Lower lobe of right lung (tissue), 2 donors: Measurements from ENCODE around the gene BAHD1. TPM values are rescaled to one million over a fixed set of nuclear protein-coding genes. Genes with fewer than 3 reads are reported as not detected.

ENCODE experiments used
- ATAC-seq, 2 donors: fragments of 200-7000 bp; cut with Tn5 transposase; one replicate each; pipeline ENCODE4 v1.9.1; 2020 to 2022; ENCODE audit warnings: mild to moderate bottlenecking in 2 of 2, moderate library complexity in 2 of 2
- DNase-seq: peaks from one replicate; pipeline ENCODE4 v3.0.0-alpha.2; 2020
- H3K27ac ChIP-seq: fragments of 200-600 bp; one replicate; pipeline ENCODE4 v1.8.0; 2022
- H3K27me3 ChIP-seq: fragments of 200-600 bp; one replicate; pipeline ENCODE4 v1.8.0; 2022; ENCODE audit warnings: low read depth
- H3K36me3 ChIP-seq: fragments of 200-600 bp; one replicate; pipeline ENCODE4 v1.8.0; 2022; ENCODE audit warnings: mild to moderate bottlenecking
- H3K4me1 ChIP-seq: fragments of 200-600 bp; one replicate; pipeline ENCODE4 v1.8.0; 2022
- H3K4me3 ChIP-seq: fragments of 200-600 bp; one replicate; pipeline ENCODE4 v1.8.0; 2022; ENCODE audit warnings: mild to moderate bottlenecking
- H3K9me3 ChIP-seq: fragments of 200-600 bp; one replicate; pipeline ENCODE4 v1.8.0; 2022
- intact Hi-C: fragments of 100-400 bp; cut with DNase I; formaldehyde crosslinking; loops from one replicate; pipeline ENCODE4 v1.11.0; 2022
- total RNA-seq: library from RNA; stranded (reverse); fragmentation: NEBNext Ultra II Directional; extraction: Animal tissue kit (Norgen Biotek cat#: 25700); gene quantifications from one replicate; pipeline ENCODE4 v1.2.1, GENCODE V29; 2021
- TF ChIP-seq, protein P1 (sequence below): fragments of 200-600 bp; IDR thresholded peaks from one replicate; pipeline ENCODE4 v1.8.0; 2022; ENCODE audit warnings: antibody characterized with exemption, mild to moderate bottlenecking
- donor health status: DM: no; HTN: yes; CAD: no; lungs with severe emphysema.

Gene BAHD1
- total RNA-seq, 1 donor from 2014 or later = 23.9 TPM

DNA sequence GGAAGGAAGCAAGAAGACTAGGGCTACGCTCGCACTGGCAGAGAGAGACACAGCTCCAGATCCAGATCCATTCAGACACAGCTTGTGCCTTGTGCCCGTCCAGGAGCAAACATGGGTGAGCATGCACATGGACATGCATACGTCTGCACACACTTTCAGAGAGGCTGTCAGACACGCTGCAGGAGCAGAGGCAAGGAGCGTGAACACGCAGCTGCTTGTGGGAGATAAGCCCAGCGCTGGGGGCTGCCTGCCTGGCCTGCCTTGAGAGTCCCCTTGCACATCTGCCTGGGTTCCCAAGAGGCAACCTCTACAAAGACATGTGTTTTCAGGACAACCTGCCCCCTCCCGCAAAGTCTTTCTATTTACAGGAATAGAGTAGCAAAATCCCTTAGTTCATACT is 13.6 kb upstream of the BAHD1 start:
- ATAC-seq (no peak), DNase-seq (no peak)
- Histone ChIP-seq H3K4me3 (no peak overlapping the region), H3K36me3 (no peaks in the 10 kb centered on the region), H3K4me1 (no peaks in the 10 kb centered on the region), H3K27me3 (no peaks in the 10 kb centered on the region), H3K27ac (no peak overlapping the region), H3K9me3 (no peaks in the 10 kb centered on the region)
- intact Hi-C loops = no loop called here
- TF ChIP-seq, protein P1, sequence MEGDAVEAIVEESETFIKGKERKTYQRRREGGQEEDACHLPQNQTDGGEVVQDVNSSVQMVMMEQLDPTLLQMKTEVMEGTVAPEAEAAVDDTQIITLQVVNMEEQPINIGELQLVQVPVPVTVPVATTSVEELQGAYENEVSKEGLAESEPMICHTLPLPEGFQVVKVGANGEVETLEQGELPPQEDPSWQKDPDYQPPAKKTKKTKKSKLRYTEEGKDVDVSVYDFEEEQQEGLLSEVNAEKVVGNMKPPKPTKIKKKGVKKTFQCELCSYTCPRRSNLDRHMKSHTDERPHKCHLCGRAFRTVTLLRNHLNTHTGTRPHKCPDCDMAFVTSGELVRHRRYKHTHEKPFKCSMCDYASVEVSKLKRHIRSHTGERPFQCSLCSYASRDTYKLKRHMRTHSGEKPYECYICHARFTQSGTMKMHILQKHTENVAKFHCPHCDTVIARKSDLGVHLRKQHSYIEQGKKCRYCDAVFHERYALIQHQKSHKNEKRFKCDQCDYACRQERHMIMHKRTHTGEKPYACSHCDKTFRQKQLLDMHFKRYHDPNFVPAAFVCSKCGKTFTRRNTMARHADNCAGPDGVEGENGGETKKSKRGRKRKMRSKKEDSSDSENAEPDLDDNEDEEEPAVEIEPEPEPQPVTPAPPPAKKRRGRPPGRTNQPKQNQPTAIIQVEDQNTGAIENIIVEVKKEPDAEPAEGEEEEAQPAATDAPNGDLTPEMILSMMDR = no peak

DNA sequence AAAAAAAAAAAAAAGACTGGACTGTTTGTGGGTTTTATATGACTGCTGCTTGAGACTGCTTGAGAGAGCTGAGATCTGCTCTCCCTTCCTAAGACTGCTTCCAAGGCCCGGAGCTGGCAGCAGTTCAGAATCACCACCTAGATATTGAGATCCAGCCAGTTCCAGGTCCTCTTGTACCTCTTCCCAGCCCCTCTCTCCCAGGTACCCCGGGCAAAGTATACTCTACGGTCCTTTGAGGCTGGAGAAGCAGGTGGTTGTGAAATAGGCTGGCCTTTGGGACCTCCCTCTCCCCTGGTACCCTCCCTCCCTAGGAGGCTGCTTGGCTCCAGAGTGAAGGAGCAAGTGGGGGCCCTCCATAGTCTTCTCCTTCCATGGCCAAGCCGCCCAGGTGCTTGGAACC is 12.6 kb upstream of the BAHD1 start:
- ATAC-seq (peak in 1 of 2 donors; percentile 80), DNase-seq (peak; percentile 54)
- H3K4me3 ChIP-seq = no peak overlapping the region
- no peaks in the 10 kb centered on the region for H3K27me3 ChIP-seq
- no peaks in the 10 kb centered on the region for H3K9me3 ChIP-seq
- TF ChIP-seq, protein P1 = no peak
- no peaks in the 10 kb centered on the region for H3K36me3 ChIP-seq
- H3K27ac ChIP-seq = no peak overlapping the region
- intact Hi-C loops = no loop called here
- no peaks in the 10 kb centered on the region for H3K4me1 ChIP-seq

DNA sequence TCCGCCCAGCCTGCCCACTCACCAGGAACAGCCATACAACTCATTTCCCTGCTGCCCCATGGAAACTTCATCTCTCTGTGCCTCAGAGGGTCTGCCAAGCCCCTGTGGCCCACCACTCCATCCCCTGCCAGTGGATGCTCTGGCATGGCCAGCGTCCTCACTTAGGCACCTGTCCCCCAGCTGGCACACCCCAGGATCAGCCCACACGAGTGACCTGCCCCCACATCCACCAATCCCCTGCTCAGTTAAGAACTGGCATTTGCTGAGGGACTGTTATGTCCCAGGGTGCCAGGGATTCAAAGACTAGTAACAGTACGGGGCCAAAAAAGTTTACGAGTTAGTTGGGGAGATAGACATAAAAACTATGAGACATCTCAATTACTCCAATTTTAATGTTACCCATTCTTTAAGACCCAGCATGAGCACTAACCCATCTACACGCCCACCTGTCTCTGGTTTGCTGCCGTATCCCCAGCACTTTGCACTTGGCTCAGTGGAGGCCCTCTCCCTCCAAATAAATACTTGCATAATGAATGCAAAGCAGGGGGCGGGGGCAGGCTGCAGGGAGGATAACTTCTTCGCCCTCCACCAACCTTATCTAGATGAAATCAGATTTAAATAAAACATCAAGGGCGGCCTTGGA is 11.6 kb upstream of the BAHD1 start:
- H3K27ac ChIP-seq = no peak overlapping the region
- no peaks in the 10 kb centered on the region for H3K36me3 ChIP-seq
- TF ChIP-seq, protein P1 = no peak
- H3K27me3 ChIP-seq = no peaks in the 10 kb centered on the region
- no peaks in the 10 kb centered on the region for H3K4me1 ChIP-seq
- ATAC-seq = no peak
- intact Hi-C loops = no loop called here
- no peak for DNase-seq
- no peaks in the 10 kb centered on the region for H3K9me3 ChIP-seq
- H3K4me3 ChIP-seq = no peak overlapping the region

DNA sequence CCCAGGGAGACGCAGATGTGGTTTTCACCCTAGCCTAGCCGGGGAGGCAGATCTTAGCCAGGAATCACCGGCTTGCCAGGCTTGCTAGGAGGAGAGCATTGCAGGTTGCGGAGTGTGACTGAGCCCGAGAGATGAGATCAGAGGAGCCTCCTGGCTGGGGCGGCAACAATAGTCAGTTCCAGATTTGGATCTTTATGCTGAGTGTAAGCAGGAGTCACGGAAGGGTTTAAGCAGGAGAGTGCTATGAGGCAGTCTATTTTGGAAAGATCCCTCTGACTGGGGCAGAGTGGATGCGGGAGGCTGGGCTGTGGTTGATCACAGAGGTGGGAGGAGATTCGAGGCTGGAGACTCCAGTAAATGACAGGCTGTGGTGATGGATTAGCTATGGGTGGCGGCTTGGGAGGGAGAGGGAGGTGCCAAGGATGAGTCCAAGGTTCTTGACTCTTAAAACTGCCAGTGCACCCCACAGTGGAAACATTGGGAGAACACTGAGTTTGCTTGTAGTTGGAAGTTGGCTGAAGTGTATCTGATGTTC is 10.4 kb upstream of the BAHD1 start:
- H3K27ac ChIP-seq = no peak overlapping the region
- DNase-seq = no peak
- H3K36me3 ChIP-seq = no peaks in the 10 kb centered on the region
- TF ChIP-seq, protein P1 = no peak
- peaks cover 6% of the 10 kb centered on the region for H3K27me3 ChIP-seq
- no peaks in the 10 kb centered on the region for H3K9me3 ChIP-seq
- H3K4me3 ChIP-seq = no peak overlapping the region
- intact Hi-C loops = no loop called here
- no peaks in the 10 kb centered on the region for H3K4me1 ChIP-seq
- ATAC-seq = no peak

DNA sequence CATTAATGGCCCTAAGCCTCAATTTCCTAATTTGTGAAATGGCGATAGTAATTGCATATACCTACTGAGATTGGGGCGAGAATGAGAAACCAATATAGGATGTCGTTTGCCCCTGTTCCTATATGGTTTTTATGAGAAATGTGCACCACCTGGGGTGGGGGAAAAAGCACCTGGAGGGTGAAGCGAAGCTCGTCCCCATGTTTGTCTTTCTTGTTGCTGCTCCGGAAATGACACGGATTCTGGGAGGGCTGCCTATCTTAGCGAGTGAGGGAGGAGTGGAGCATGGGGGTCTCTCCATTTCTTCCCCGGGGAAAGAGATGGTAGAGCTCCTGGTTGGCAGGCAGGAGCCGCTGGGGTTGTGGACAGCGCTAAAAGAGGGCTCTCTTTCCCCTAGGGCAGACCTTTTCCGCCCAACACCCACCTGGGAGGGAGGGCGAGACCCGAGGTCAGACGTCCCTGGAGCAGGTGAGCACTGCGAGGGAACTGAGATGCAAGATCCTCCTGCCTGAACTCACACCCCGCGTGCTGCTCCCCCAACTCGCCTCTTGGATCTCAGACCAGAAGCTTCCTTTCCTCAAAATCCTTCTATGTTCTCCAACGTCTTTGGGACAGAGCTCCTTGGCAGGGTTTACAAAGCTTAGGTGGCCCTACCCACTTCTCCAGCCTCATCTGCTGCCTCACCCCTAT is 5.6 kb upstream of the BAHD1 start:
- intact Hi-C loops = no loop called here
- peaks cover 37% of the 10 kb centered on the region for H3K27me3 ChIP-seq

More for the DNA sequence above, 5.6 kb upstream of the BAHD1 start:
- ATAC-seq (no peak), DNase-seq (no peak)
- Histone ChIP-seq H3K27ac (no peak overlapping the region), H3K9me3 (no peaks in the 10 kb centered on the region), H3K36me3 (no peaks in the 10 kb centered on the region), H3K4me1 (peaks cover 34% of the 10 kb centered on the region), H3K4me3 (no peak overlapping the region)
- TF ChIP-seq, protein P1 = no peak
